ENCODE measurements around the gene SLC25A28.

Gene SLC25A28

DNA sequence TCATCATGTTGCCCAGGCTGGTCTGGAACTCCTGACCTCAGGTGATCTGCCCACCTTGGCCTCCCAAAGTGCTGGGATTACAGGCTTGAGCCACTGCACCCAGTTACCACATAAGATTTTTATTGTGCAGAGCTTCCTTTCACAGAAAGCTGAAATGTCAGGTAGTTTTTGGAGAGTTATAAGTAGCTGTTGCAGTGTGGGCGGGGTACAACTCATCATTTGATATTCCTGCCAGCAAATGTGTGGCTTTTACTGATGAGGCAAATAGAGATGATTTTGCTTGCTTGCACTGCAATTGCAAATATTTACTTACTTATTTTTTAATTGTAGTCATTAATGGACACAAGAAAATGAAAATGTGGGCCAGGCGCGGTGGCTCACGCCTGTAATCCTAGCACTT, 55.1 kb downstream of the SLC25A28 start:
- TF ChIP-seq JUND (IDR thresholded peaks at IDR 0.05; ENCODE audit: low read depth) = no peak
- in situ Hi-C loops (cut with HindIII; ENCODE audit: low pct_unique_long_range_greater_than_20kb, low sequenced_read_pairs) = no loop called here
- no peak for DNase-seq (ENCODE audit: low read depth in 1 of 2, low spot score in 1 of 2)

- in situ Hi-C loops (cut with HindIII; ENCODE audit: low pct_unique_long_range_greater_than_20kb, low sequenced_read_pairs) = no loop called here
- DNase-seq (ENCODE audit: low read depth in 1 of 2, low spot score in 1 of 2) = no peak
- no peak for TF ChIP-seq JUND (IDR thresholded peaks at IDR 0.05; ENCODE audit: low read depth)
These were observed 55.9 kb downstream of the SLC25A28 start for GRCh38 chr10:99564361-99564760.

DNA sequence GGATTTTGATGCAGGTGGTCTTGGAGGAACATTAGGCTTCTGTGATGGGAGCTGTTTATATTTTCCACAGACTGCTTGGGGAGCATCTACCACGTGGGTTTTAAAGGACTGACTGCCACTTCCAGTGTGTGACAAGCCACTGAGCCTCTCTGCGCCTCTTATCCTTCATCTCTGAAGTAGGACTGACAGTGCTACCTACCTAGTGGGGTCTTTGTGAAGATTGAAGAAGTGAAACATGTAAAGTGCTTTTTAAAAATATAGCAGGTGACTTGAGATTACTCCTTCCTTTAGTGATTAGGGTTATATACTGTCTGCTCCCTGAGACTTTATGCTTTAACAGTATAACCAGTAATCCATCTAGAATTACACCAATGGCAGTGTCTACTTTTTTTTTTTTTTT, 57.6 kb downstream of the SLC25A28 start:
- in situ Hi-C loops (cut with HindIII; ENCODE audit: low pct_unique_long_range_greater_than_20kb, low sequenced_read_pairs) = no loop called here
- no peak for TF ChIP-seq JUND (IDR thresholded peaks at IDR 0.05; ENCODE audit: low read depth)
- DNase-seq (ENCODE audit: low read depth in 1 of 2, low spot score in 1 of 2) = no peak
